ENCODE results near the gene TMEM132C. TPM values are rescaled to one million over a fixed set of nuclear protein-coding genes. Genes with fewer than 3 reads are reported as not detected.

TMEM132C gene
- total and polyA plus RNA-seq, 2 of the 8 experiments (the other 6 are each of a cell fraction or from before 2014, with no cell fraction given) = 0.23 to 0.76 TPM

DNA sequence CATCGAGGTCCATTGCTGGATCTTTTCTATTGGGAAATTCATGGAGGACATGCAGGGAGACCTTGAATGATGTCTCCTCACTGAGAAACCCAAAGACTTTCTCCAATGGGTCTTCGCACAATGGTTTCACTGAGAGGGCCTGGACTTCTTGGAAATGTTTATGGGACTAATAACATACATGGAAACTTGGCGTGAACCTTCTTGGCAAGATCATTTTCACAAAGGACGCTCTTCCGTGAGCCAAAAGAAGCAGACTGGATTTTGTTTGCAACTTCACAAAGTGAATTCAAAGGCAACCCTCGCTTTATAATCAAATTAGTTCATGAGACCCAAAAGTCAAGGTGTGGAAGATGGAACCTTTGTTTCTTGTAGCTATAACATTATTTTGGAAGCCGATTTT lies 154.4 kb downstream of the TMEM132C start:
- Histone ChIP-seq H2BK20ac (ENCODE audit: low read length) (no peak overlapping the region), H4K5ac (ENCODE audit: insufficient read length, low read depth, low read length) (no peak overlapping the region), H3K4ac (replicated peaks; ENCODE audit: insufficient read length, low read depth, low read length) (no peak overlapping the region), H3K36me3 (ENCODE audit: control insufficient read depth in 2 of 4, insufficient read depth in 4 of 4, low read length in 3 of 4) (no peaks in the 10 kb centered on the region), H3K4me2 (ENCODE audit: insufficient read depth in 1 of 2, low read depth in 2 of 2, low read length in 2 of 2) (no peak overlapping the region), H3K27me3 (replicated peaks in 1 of 4; ENCODE audit: control insufficient read depth in 3 of 4, extremely low read depth in 1 of 4, insufficient read depth in 3 of 4, low read length in 3 of 4) (peaks cover 0 to 2% (median 0%) of the 10 kb centered on the region in 4 experiments; a peak in 3 of 7 replicates), H2AK5ac (ENCODE audit: low read depth, low read length) (no peak overlapping the region), H2BK12ac (ENCODE audit: low read depth, low read length) (no peak overlapping the region), H4K20me1 (replicated peaks in 1 of 2; ENCODE audit: control insufficient read depth in 1 of 2, insufficient read depth in 2 of 2, low read length in 2 of 2) (no peaks in the 10 kb centered on the region), H2AFZ (ENCODE audit: low read length) (no peak overlapping the region), H3K9me3 (ENCODE audit: insufficient read depth in 2 of 2, low read depth in 1 of 2, low read length in 1 of 2) (no peaks in the 10 kb centered on the region), H3K56ac (replicated peaks; ENCODE audit: insufficient read length, low read depth, low read length) (no peak overlapping the region), H3K79me1 (ENCODE audit: low read depth, low read length) (no peaks in the 10 kb centered on the region), H2BK120ac (replicated peaks; ENCODE audit: low read depth, low read length) (no peak overlapping the region), H4K91ac (replicated peaks; ENCODE audit: insufficient read length, low read length) (no peak overlapping the region), H3K18ac (ENCODE audit: extremely low read depth, low read length) (no peak overlapping the region), H2BK15ac (ENCODE audit: low read length) (no peak overlapping the region), H3K79me2 (ENCODE audit: control insufficient read depth in 1 of 2, insufficient read depth in 2 of 2, low read length in 2 of 2) (no peaks in the 10 kb centered on the region), H3K23ac (ENCODE audit: insufficient read length) (no peak overlapping the region), H3K14ac (ENCODE audit: insufficient read length) (no peak overlapping the region), H2BK5ac (ENCODE audit: low read depth, low read length) (no peak overlapping the region), H3K4me1 (replicated peaks in 1 of 4; ENCODE audit: control insufficient read depth in 3 of 4, insufficient read depth in 4 of 4, low read length in 3 of 4) (no peaks in the 10 kb centered on the region), H3K27ac (ENCODE audit: low read depth, low read length) (no peak overlapping the region), H3K9ac (replicated peaks in 1 of 4; ENCODE audit: extremely low read depth in 1 of 4, low read depth in 3 of 4, low read length in 3 of 4) (no peak overlapping the region), H3K4me3 (ENCODE audit: extremely low read depth in 1 of 4, insufficient read depth in 2 of 4, low read depth in 3 of 4, low read length in 4 of 4) (no peak overlapping the region), H3K23me2 (ENCODE audit: low read depth, low read length) (no peaks in the 10 kb centered on the region), H4K8ac (ENCODE audit: extremely low read depth, insufficient read depth, low read length) (no peak overlapping the region)
- DNase-seq (ENCODE audit: low read depth in 1 of 2, low spot score in 2 of 2) = no peak
- TF ChIP-seq, protein P1, sequence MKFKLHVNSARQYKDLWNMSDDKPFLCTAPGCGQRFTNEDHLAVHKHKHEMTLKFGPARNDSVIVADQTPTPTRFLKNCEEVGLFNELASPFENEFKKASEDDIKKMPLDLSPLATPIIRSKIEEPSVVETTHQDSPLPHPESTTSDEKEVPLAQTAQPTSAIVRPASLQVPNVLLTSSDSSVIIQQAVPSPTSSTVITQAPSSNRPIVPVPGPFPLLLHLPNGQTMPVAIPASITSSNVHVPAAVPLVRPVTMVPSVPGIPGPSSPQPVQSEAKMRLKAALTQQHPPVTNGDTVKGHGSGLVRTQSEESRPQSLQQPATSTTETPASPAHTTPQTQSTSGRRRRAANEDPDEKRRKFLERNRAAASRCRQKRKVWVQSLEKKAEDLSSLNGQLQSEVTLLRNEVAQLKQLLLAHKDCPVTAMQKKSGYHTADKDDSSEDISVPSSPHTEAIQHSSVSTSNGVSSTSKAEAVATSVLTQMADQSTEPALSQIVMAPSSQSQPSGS (IDR thresholded peaks at IDR 0.05; ENCODE audit: low read length) = no peak
- TF ChIP-seq EP300 (IDR thresholded peaks at IDR 0.05; ENCODE audit: borderline replicate concordance in 1 of 2, low read depth in 2 of 2, low read length in 2 of 2) = no peak
- FAIRE-seq = no peak
- CTCF ChIA-PET (ENCODE audit: partially characterized antibody) = no interaction called here
- 88% methylated on average over 7 of the region's 7 CpGs; no CpG with 5 or more reads in 1 of the 2 experiments for WGBS, 2 experiments (ENCODE audit: extremely low coverage in 1 of 2, insufficient coverage in 1 of 2, insufficient read length in 1 of 2, insufficient replicate concordance in 2 of 2, low coverage in 1 of 2, low lambda C conversion rate in 2 of 2, missing lambda C conversion rate in 1 of 2)
- POLR2A ChIA-PET (ENCODE audit: partially characterized antibody) = no interaction called here
